Cardiac muscle cell (in vitro differentiated cells and primary cell): Measurements from ENCODE around the gene USB1. TPM values are rescaled to one million over a fixed set of nuclear protein-coding genes. Genes with fewer than 3 reads are reported as not detected.
A peak's percentile ranks its signal among the peaks of the same experiment; 100 is the strongest.

Source experiments
- DNase-seq, 2 donors: peaks; one replicate each; pipeline versions ENCODE4 v3.0.0 to v3.0.0-alpha.2; 2010 to 2017; ENCODE audit warnings: low read depth in 1 of 2, low spot score in 1 of 2
- H3K27ac ChIP-seq: fragments of 200-600 bp; sonication (generic); 2 replicates; pipeline ENCODE4 v1.5.1; 2016
- H3K27me3 ChIP-seq: fragments of 200-600 bp; sonication (generic); 2 replicates; pipeline ENCODE4 v1.6.0; 2016; ENCODE audit warnings: control low read depth
- H3K36me3 ChIP-seq: fragments of 200-600 bp; sonication (generic); 2 replicates; pipeline ENCODE4 v1.5.1; 2016; ENCODE audit warnings: control low read depth
- H3K4me1 ChIP-seq: fragments of 200-600 bp; sonication (generic); 2 replicates; pipeline ENCODE4 v1.8.1; 2017; ENCODE audit warnings: low read depth, mild to moderate bottlenecking, mixed run types
- H3K4me3 ChIP-seq: fragments of 200-600 bp; sonication (generic); 2 replicates; pipeline ENCODE4 v1.5.1; 2016; ENCODE audit warnings: mild to moderate bottlenecking
- H3K9me3 ChIP-seq: fragments of 200-600 bp; sonication (generic); 2 replicates; pipeline ENCODE4 v1.5.1; 2017; ENCODE audit warnings: low read depth, mild to moderate bottlenecking, control low read depth
- polyA plus RNA-seq: library from polyadenylated mRNA; unstranded; fragments of >200 nt; fragmentation: Nextera tagmentation; extraction: Ambion mirVana; gene quantifications from 2 replicates; pipeline ENCODE4 v1.2.1, GENCODE V29; 2016
- total RNA-seq: library from RNA; depleted of rRNA; stranded (reverse); fragments of >200 nt; gene quantifications from 2 replicates; pipeline ENCODE4 v1.2.3, GENCODE V29; 2016
- TF ChIP-seq, protein P1 (sequence below): IDR thresholded peaks from 2 replicates; pipeline ENCODE4 v1.5.1; 2012; ENCODE audit warnings: low read depth, mild to moderate bottlenecking, low read length

Gene USB1
- total and polyA plus RNA-seq, 2 experiments from 2014 or later: 48.3 to 60.8 TPM

DNA sequence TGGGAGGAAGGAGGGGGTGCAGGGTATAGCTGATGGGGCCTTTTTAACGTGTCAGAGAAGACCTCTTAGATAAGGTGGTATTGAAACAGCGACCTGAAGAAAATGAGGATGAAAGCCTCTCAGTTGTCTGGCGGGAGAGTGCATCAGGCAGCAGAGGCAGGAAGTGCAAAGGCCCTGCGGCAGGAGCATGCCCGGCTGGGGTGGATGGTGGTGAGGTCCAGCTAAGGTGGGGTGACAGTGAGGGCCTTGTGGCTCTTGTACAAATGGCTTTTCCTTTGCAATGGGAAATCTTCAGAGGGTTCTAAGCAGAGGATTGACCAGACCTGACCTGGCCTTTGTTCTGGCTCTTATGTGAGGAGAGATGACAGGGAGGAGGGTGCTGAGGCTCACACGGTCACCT lies 35.7 kb downstream of the USB1 start:
- Histone ChIP-seq H3K27ac (peak overlapping the region; percentile 94), H3K36me3 (peaks cover 38% of the 10 kb centered on the region), H3K27me3 (no peaks in the 10 kb centered on the region), H3K4me1 (peaks cover 55% of the 10 kb centered on the region), H3K9me3 (no peaks in the 10 kb centered on the region), H3K4me3 (no peak overlapping the region)
- no peak for DNase-seq
- TF ChIP-seq, protein P1, sequence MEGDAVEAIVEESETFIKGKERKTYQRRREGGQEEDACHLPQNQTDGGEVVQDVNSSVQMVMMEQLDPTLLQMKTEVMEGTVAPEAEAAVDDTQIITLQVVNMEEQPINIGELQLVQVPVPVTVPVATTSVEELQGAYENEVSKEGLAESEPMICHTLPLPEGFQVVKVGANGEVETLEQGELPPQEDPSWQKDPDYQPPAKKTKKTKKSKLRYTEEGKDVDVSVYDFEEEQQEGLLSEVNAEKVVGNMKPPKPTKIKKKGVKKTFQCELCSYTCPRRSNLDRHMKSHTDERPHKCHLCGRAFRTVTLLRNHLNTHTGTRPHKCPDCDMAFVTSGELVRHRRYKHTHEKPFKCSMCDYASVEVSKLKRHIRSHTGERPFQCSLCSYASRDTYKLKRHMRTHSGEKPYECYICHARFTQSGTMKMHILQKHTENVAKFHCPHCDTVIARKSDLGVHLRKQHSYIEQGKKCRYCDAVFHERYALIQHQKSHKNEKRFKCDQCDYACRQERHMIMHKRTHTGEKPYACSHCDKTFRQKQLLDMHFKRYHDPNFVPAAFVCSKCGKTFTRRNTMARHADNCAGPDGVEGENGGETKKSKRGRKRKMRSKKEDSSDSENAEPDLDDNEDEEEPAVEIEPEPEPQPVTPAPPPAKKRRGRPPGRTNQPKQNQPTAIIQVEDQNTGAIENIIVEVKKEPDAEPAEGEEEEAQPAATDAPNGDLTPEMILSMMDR: no peak

DNA sequence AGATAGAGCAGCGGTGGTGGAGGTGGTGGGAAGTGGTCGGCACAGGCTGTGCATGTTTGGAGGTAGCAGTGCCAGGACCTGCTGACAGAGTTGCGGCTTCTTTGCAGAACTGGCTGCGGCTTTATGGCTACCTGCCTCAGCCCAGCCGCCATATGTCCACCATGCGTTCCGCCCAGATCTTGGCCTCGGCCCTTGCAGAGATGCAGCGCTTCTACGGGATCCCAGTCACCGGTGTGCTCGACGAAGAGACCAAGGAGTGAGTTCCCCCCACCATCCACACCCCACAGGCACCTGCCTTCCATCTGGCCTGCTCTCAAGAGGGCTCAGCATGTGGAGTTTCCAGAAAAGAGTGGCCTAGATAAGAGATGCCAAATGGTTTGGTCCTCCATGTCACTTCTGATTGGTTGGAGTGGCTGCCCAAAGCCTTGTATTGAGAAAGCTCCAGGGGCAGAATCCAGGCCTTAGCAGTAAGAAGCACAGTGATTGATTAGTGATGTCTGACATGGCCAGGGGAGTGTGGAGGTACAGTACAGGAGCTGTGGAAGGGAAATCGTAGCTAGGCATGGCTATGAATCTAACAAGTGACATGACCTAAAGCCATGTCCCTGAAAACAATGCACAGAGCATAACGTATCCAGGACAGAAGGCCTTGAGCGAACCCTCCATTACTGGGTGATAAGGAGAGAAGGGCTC lies 36.3 kb downstream of the USB1 start:
- TF ChIP-seq, protein P1: no peak
- H3K4me1 ChIP-seq: peaks cover 49% of the 10 kb centered on the region
- H3K27me3 ChIP-seq: no peaks in the 10 kb centered on the region
- no peak overlapping the region for H3K4me3 ChIP-seq
- peaks cover 44% of the 10 kb centered on the region for H3K36me3 ChIP-seq
- H3K27ac ChIP-seq: peak overlapping the region; percentile 94
- no peak for DNase-seq
- no peaks in the 10 kb centered on the region for H3K9me3 ChIP-seq

DNA sequence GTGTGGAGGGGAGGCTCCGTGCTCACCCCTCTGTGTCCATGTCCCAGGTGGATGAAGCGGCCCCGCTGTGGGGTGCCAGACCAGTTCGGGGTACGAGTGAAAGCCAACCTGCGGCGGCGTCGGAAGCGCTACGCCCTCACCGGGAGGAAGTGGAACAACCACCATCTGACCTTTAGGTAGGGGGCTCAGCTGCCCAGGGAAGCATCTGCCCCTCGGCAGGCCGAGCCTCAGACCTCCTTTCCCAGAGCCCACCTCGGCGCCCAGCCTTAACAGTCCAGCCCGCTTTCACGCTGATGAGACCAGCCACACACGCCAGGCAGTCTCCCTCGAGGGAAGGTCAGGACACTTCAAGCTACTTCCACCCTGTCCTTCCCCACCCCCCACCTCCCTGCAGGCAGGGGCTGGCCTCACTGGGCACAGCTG lies 37.0 kb downstream of the USB1 start:
- H3K27me3 ChIP-seq: no peaks in the 10 kb centered on the region
- TF ChIP-seq, protein P1: no peak
- no peaks in the 10 kb centered on the region for H3K9me3 ChIP-seq
- peaks cover 46% of the 10 kb centered on the region for H3K4me1 ChIP-seq
- peak overlapping the region; percentile 94 for H3K27ac ChIP-seq
- no peak overlapping the region for H3K4me3 ChIP-seq
- no peak for DNase-seq
- peaks cover 51% of the 10 kb centered on the region for H3K36me3 ChIP-seq

DNA sequence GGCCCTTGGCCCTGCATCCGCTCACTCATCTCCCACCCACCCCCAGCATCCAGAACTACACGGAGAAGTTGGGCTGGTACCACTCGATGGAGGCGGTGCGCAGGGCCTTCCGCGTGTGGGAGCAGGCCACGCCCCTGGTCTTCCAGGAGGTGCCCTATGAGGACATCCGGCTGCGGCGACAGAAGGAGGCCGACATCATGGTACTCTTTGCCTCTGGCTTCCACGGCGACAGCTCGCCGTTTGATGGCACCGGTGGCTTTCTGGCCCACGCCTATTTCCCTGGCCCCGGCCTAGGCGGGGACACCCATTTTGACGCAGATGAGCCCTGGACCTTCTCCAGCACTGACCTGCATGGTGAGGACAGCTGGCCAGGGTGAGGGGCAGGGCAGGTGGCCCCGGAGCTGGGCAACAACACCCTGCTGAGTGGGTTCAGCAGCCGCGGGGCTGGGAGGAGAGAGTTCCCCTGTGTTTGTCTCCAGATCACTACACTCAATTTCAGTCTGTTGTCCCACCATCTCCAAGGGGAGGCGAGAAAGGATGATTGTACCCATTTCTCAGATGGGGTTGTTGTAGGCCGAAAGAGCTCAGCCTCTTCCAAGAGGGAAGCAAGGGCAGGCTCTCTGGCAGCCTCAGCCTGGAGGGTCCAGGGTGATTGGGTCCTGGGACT lies 38.8 kb downstream of the USB1 start:
- no peaks in the 10 kb centered on the region for H3K9me3 ChIP-seq
- H3K4me3 ChIP-seq: no peak overlapping the region
- H3K4me1 ChIP-seq: peaks cover 31% of the 10 kb centered on the region
- no peak for DNase-seq
- H3K36me3 ChIP-seq: peaks cover 68% of the 10 kb centered on the region
- peak overlapping the region; percentile 96 for H3K27ac ChIP-seq
- TF ChIP-seq, protein P1: no peak
- no peaks in the 10 kb centered on the region for H3K27me3 ChIP-seq

DNA sequence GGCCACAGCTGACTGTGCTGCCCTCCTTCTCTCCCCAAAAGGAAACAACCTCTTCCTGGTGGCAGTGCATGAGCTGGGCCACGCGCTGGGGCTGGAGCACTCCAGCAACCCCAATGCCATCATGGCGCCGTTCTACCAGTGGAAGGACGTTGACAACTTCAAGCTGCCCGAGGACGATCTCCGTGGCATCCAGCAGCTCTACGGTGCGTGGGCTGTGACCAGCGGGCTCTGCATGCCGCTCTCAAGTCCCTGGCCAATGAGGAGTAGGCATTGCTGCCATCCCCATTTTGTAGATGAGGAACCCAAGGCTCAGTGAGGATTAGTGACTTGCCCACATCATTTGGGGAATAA lies 39.3 kb downstream of the USB1 start:
- H3K27me3 ChIP-seq: no peaks in the 10 kb centered on the region
- no peak for DNase-seq
- no peak overlapping the region for H3K4me3 ChIP-seq
- H3K27ac ChIP-seq: peak overlapping the region; percentile 96
- H3K4me1 ChIP-seq: peaks cover 26% of the 10 kb centered on the region
- peaks cover 73% of the 10 kb centered on the region for H3K36me3 ChIP-seq
- H3K9me3 ChIP-seq: no peaks in the 10 kb centered on the region
- TF ChIP-seq, protein P1: no peak
